NB4 (cell line): Measurements from ENCODE around the gene GJC1.

Source experiments
- CTCF ChIP-seq: IDR thresholded peaks from one replicate; pipeline ENCODE4 v1.5.1; 2012; ENCODE audit warnings: low read depth, low read length
- MAX ChIP-seq: IDR thresholded peaks from 2 replicates; pipeline ENCODE4 v1.6.1; 2011; ENCODE audit warnings: low read depth, low read length
- MYC ChIP-seq: IDR thresholded peaks from 2 replicates; pipeline ENCODE4 v1.6.1; 2011; ENCODE audit warnings: low read depth, low read length
- POLR2A ChIP-seq: IDR thresholded peaks from 2 replicates; pipeline ENCODE4 v1.6.1; 2011; ENCODE audit warnings: mild to moderate bottlenecking; ENCODE audit not compliant: insufficient read length; ENCODE audit errors: extremely low read depth

DNA sequence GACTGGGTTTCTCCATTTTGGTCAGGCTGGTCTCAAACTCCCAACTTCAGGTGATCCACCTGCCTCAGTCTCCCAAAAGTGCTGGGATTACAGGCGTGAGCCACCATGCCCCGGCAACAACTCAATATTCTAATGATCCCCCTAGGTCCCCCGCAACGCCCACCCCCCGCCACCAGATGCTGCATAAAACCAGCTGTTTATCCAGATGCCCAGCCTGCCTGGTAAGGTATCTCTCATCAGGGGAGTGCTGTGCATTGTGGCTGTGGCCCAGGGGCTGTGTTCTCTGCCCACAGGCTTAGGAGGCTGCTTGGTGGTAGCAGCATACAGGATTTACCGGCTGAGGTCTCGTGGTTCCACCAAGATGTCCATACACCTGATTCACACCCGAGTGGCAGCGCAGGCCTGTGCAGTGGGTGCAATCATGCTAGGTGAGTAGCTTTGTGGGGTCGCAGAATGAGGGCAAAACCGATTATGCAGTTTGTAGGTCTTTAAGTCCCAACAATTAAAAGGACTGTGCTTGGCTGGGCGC is 18.9 kb upstream of the GJC1 start:
- no peak for TF ChIP-seq MAX
- TF ChIP-seq CTCF: no peak
- TF ChIP-seq POLR2A: no peak
- TF ChIP-seq MYC: no peak
